ENCODE results near the gene NADK. TPM values are rescaled to one million over a fixed set of nuclear protein-coding genes. Genes with fewer than 3 reads are reported as not detected.
A peak's percentile ranks its signal among the peaks of the same experiment; 100 is the strongest.

Gene NADK
- total and polyA plus RNA-seq, 10 of the 15 experiments (the other 5 are each of a cell fraction or from before 2014, with no cell fraction given): 1.1 to 93.2 (median 46.9) TPM

DNA sequence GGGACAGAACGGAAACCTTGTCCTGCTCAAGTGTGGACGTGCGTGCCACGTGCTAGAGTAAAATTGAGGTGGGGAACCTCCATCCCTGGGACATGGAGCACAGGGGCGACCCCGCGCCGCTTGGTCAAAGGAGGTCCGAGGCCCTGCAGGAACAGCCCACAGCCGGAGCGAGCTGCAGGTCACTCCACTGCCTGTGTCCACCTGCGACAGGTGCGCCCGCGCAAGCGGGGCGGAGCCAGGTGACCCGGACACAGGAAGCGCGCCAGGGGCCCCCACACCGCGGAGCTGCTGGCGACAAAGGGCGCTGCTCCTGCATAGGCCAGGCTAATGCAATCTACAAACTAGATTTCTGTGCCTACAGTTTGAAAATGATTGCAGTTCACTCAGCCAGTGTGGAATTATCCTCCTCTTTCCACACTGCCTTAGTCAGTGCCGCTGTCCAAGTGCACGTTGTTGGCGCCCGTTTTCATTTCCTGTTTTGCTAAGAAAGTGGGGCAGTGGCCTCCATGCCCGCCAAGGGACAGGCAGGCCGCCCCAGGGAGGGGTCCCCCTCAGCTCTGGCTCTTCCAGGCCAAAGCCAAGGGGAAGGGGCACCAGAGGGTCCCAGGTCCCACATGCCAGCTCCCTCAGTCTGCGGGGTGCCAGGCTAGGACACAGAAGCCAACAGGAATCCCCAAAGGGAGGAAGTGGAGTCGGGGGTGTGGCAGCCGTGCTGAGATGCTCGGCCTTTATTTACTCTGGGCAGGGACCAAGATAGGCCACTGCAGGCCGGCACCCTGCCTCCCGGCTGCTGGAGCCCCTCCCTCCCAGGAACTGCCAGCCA is 4.3 kb upstream of the NADK start (continued):
- TF ChIP-seq, protein P1, sequence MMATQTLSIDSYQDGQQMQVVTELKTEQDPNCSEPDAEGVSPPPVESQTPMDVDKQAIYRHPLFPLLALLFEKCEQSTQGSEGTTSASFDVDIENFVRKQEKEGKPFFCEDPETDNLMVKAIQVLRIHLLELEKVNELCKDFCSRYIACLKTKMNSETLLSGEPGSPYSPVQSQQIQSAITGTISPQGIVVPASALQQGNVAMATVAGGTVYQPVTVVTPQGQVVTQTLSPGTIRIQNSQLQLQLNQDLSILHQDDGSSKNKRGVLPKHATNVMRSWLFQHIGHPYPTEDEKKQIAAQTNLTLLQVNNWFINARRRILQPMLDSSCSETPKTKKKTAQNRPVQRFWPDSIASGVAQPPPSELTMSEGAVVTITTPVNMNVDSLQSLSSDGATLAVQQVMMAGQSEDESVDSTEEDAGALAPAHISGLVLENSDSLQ (IDR thresholded peaks at IDR 0.05): no peak
- TF ChIP-seq EZH2 (IDR thresholded peaks at IDR 0.05; ENCODE audit: borderline replicate concordance, control insufficient read depth, low read depth, low read length): no peak
- TF ChIP-seq ZBED1 (IDR thresholded peaks at IDR 0.05; ENCODE audit: borderline replicate concordance): no peak; the same call in 1 of the 2 replicates
- no peak for TF ChIP-seq CBX5 (IDR thresholded peaks at IDR 0.05; ENCODE audit: low read depth)
- TF ChIP-seq RAD51 (IDR thresholded peaks at IDR 0.05): no peak
- no peak for TF ChIP-seq NKRF (conservative IDR thresholded peaks at IDR 0.05)
- TF ChIP-seq, protein P2, sequence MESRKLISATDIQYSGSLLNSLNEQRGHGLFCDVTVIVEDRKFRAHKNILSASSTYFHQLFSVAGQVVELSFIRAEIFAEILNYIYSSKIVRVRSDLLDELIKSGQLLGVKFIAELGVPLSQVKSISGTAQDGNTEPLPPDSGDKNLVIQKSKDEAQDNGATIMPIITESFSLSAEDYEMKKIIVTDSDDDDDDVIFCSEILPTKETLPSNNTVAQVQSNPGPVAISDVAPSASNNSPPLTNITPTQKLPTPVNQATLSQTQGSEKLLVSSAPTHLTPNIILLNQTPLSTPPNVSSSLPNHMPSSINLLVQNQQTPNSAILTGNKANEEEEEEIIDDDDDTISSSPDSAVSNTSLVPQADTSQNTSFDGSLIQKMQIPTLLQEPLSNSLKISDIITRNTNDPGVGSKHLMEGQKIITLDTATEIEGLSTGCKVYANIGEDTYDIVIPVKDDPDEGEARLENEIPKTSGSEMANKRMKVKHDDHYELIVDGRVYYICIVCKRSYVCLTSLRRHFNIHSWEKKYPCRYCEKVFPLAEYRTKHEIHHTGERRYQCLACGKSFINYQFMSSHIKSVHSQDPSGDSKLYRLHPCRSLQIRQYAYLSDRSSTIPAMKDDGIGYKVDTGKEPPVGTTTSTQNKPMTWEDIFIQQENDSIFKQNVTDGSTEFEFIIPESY (IDR thresholded peaks at IDR 0.05): no peak
- TF ChIP-seq, protein P3, sequence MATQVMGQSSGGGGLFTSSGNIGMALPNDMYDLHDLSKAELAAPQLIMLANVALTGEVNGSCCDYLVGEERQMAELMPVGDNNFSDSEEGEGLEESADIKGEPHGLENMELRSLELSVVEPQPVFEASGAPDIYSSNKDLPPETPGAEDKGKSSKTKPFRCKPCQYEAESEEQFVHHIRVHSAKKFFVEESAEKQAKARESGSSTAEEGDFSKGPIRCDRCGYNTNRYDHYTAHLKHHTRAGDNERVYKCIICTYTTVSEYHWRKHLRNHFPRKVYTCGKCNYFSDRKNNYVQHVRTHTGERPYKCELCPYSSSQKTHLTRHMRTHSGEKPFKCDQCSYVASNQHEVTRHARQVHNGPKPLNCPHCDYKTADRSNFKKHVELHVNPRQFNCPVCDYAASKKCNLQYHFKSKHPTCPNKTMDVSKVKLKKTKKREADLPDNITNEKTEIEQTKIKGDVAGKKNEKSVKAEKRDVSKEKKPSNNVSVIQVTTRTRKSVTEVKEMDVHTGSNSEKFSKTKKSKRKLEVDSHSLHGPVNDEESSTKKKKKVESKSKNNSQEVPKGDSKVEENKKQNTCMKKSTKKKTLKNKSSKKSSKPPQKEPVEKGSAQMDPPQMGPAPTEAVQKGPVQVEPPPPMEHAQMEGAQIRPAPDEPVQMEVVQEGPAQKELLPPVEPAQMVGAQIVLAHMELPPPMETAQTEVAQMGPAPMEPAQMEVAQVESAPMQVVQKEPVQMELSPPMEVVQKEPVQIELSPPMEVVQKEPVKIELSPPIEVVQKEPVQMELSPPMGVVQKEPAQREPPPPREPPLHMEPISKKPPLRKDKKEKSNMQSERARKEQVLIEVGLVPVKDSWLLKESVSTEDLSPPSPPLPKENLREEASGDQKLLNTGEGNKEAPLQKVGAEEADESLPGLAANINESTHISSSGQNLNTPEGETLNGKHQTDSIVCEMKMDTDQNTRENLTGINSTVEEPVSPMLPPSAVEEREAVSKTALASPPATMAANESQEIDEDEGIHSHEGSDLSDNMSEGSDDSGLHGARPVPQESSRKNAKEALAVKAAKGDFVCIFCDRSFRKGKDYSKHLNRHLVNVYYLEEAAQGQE (IDR thresholded peaks at IDR 0.05; ENCODE audit: low read depth, low read length): no peak
- TF ChIP-seq CHD2 (IDR thresholded peaks at IDR 0.05; ENCODE audit: borderline replicate concordance, low read depth, low read length): no peak
- TF ChIP-seq, protein P4, sequence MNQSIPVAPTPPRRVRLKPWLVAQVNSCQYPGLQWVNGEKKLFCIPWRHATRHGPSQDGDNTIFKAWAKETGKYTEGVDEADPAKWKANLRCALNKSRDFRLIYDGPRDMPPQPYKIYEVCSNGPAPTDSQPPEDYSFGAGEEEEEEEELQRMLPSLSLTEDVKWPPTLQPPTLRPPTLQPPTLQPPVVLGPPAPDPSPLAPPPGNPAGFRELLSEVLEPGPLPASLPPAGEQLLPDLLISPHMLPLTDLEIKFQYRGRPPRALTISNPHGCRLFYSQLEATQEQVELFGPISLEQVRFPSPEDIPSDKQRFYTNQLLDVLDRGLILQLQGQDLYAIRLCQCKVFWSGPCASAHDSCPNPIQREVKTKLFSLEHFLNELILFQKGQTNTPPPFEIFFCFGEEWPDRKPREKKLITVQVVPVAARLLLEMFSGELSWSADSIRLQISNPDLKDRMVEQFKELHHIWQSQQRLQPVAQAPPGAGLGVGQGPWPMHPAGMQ (IDR thresholded peaks at IDR 0.05; ENCODE audit: borderline replicate concordance): no peak
- no peak for TF ChIP-seq ATF7 (IDR thresholded peaks at IDR 0.05; ENCODE audit: low read depth)
- no peak for TF ChIP-seq NR2C1 (IDR thresholded peaks at IDR 0.05)
- 0 out of 2 replicates have a peak, but pooled peaks have one; percentile 48 for TF ChIP-seq RB1 (IDR thresholded peaks at IDR 0.05; ENCODE audit: borderline replicate concordance)
- TF ChIP-seq PAX8 (IDR thresholded peaks at IDR 0.05): no peak
- TF ChIP-seq, protein P5, sequence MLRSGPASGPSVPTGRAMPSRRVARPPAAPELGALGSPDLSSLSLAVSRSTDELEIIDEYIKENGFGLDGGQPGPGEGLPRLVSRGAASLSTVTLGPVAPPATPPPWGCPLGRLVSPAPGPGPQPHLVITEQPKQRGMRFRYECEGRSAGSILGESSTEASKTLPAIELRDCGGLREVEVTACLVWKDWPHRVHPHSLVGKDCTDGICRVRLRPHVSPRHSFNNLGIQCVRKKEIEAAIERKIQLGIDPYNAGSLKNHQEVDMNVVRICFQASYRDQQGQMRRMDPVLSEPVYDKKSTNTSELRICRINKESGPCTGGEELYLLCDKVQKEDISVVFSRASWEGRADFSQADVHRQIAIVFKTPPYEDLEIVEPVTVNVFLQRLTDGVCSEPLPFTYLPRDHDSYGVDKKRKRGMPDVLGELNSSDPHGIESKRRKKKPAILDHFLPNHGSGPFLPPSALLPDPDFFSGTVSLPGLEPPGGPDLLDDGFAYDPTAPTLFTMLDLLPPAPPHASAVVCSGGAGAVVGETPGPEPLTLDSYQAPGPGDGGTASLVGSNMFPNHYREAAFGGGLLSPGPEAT (IDR thresholded peaks at IDR 0.05; ENCODE audit: low read depth): peak; percentile 19; the same call in 1 of the 2 replicates
- TF ChIP-seq LARP7 (IDR thresholded peaks at IDR 0.05): no peak
- no peak for TF ChIP-seq TBL1XR1 (IDR thresholded peaks at IDR 0.05; ENCODE audit: low read depth, low read length)
- TF ChIP-seq TCF12 (IDR thresholded peaks at IDR 0.05; ENCODE audit: low read depth, low read length): no peak
